CD8-positive, alpha-beta memory T cell (primary cell): ENCODE data around the gene CTNNA2. TPM values are rescaled to one million over a fixed set of nuclear protein-coding genes. Genes with fewer than 3 reads are reported as not detected.

Experiments
- CTCF ChIA-PET: fragments of 350-600 bp; sonication (Branson Sonifier 250); formaldehyde crosslinking; loops from one replicate; lab custom pipeline; 2021; ENCODE audit warnings: antibody characterized with exemption; lab: Charles Lee
- POLR2A ChIA-PET: fragments of 350-600 bp; sonication (Branson Sonifier 250); formaldehyde crosslinking; loops from one replicate; lab custom pipeline; 2021; ENCODE audit warnings: antibody characterized with exemption; lab: Charles Lee
- DNase-seq, 5 donors: peaks; one replicate each; pipeline versions ENCODE4 v3.0.0 to v3.0.0-alpha.2; 2020 to 2022; ENCODE audit warnings: mixed read lengths in 1 of 5
- H3K27ac ChIP-seq: one replicate; pipeline ENCODE4 v1.7.0; 2013; ENCODE audit warnings: low read depth, mild to moderate bottlenecking, low read length, moderate library complexity
- H3K27me3 ChIP-seq: 2 replicates; pipeline ENCODE4 v1.7.0; 2013; ENCODE audit warnings: low read length, mild to moderate bottlenecking; ENCODE audit not compliant: insufficient read depth, poor library complexity, severe bottlenecking
- H3K36me3 ChIP-seq: 2 replicates; pipeline ENCODE4 v1.7.0; 2013; ENCODE audit warnings: mild to moderate bottlenecking, low read length, moderate library complexity; ENCODE audit not compliant: insufficient read depth
- H3K4me1 ChIP-seq: 2 replicates; pipeline ENCODE4 v1.7.0; 2013; ENCODE audit warnings: mild to moderate bottlenecking, low read length, moderate library complexity; ENCODE audit not compliant: insufficient read depth
- H3K4me3 ChIP-seq: 2 replicates; pipeline ENCODE4 v1.7.0; 2013; ENCODE audit warnings: mild to moderate bottlenecking, low read length
- H3K9me3 ChIP-seq: 2 replicates; pipeline ENCODE4 v1.7.0; 2013; ENCODE audit warnings: mild to moderate bottlenecking, low read length
- H3K27ac Mint-ChIP-seq, 8 donors: one replicate each; pipeline ENCODE4 v1.8.0; 2020 to 2021; ENCODE audit warnings: mixed read lengths in 8 of 8, mild to moderate bottlenecking in 6 of 8, inconsistent platforms in 3 of 8, moderate library complexity in 3 of 8
- H3K27me3 Mint-ChIP-seq, 2 donors: one replicate each; pipeline ENCODE4 v1.8.0; 2020 to 2021; ENCODE audit warnings: mixed read lengths in 2 of 2, mild to moderate bottlenecking in 1 of 2, moderate library complexity in 1 of 2
- H3K36me3 Mint-ChIP-seq, 3 donors: one replicate each; pipeline ENCODE4 v1.8.0; 2020 to 2021; ENCODE audit warnings: mixed read lengths in 3 of 3, inconsistent platforms in 1 of 3, mild to moderate bottlenecking in 1 of 3
- H3K4me1 Mint-ChIP-seq, 3 donors: one replicate each; pipeline ENCODE4 v1.8.0; 2020 to 2021; ENCODE audit warnings: mixed read lengths in 3 of 3, inconsistent platforms in 1 of 3, mild to moderate bottlenecking in 1 of 3
- H3K4me3 Mint-ChIP-seq, 7 donors: one replicate each; pipeline ENCODE4 v1.8.0; 2020 to 2021; ENCODE audit warnings: mixed read lengths in 7 of 7, mild to moderate bottlenecking in 6 of 7, moderate library complexity in 4 of 7, inconsistent platforms in 2 of 7
- H3K9me3 Mint-ChIP-seq, 5 donors: one replicate each; pipeline ENCODE4 v1.8.0; 2020 to 2022; ENCODE audit warnings: mixed read lengths in 5 of 5, mild to moderate bottlenecking in 3 of 5, moderate library complexity in 2 of 5, inconsistent platforms in 1 of 5
- polyA plus RNA-seq: library from polyadenylated mRNA; unstranded; fragments of 300-500 nt; fragmentation: Illumina TruSeq; gene quantifications from one replicate; pipeline ENCODE4 v1.2.3, GENCODE V29; 2021
- total RNA-seq, 2 experiments: library from RNA; stranded (reverse); gene quantifications; one replicate each; pipeline ENCODE4 v1.2.3, GENCODE V29; 2021

Gene CTNNA2
- total and polyA plus RNA-seq, 3 experiments from 2014 or later, result not detected

- no peaks in the 10 kb centered on the region for H3K27me3 ChIP-seq
- no peak overlapping the region for H3K4me3 ChIP-seq
- ChIA-PET CTCF (interaction anchor here (1.1 kb wide), 1 partner anchor 18 kb away, joined by 3 read pairs; no protein-coding TSS in a partner anchor), POLR2A (no interaction called here)
- no peaks in the 10 kb centered on the region for H3K4me1 ChIP-seq
- no peak overlapping the region for H3K27ac ChIP-seq
- no peaks in the 10 kb centered on the region for H3K36me3 Mint-ChIP-seq
- no peak overlapping the region for H3K4me3 Mint-ChIP-seq
- H3K4me1 Mint-ChIP-seq, result no peaks in the 10 kb centered on the region
- DNase-seq, result no peak
- no peak overlapping the region for H3K27ac Mint-ChIP-seq
- H3K36me3 ChIP-seq, result no peaks in the 10 kb centered on the region
- H3K9me3 ChIP-seq, result no peaks in the 10 kb centered on the region
- peaks cover 1 to 3% of the 10 kb centered on the region in 2 donors for H3K27me3 Mint-ChIP-seq
- peaks cover 0 to 12% (median 4%) of the 10 kb centered on the region in 5 donors for H3K9me3 Mint-ChIP-seq
Observed at GRCh38 chr2:80326214-80326613, 813.4 kb downstream of the CTNNA2 start.

GRCh38 chr2:80326861-80327260, 814.0 kb downstream of the CTNNA2 start:
- no peaks in the 10 kb centered on the region for H3K36me3 Mint-ChIP-seq
- Histone ChIP-seq H3K9me3 (no peaks in the 10 kb centered on the region), H3K4me1 (no peaks in the 10 kb centered on the region), H3K27me3 (no peaks in the 10 kb centered on the region), H3K27ac (no peak overlapping the region), H3K36me3 (no peaks in the 10 kb centered on the region), H3K4me3 (no peak overlapping the region)
- DNase-seq, result no peak
- no peak overlapping the region for H3K4me3 Mint-ChIP-seq
- no peaks in the 10 kb centered on the region for H3K4me1 Mint-ChIP-seq
- peaks cover 0 to 11% (median 4%) of the 10 kb centered on the region in 5 donors for H3K9me3 Mint-ChIP-seq
- peaks cover 1 to 3% of the 10 kb centered on the region in 2 donors for H3K27me3 Mint-ChIP-seq
- ChIA-PET CTCF (interaction anchor here (1.1 kb wide), 1 partner anchor 17 kb away, joined by 3 read pairs; no protein-coding TSS in a partner anchor), POLR2A (no interaction called here)
- H3K27ac Mint-ChIP-seq, result no peak overlapping the region

- no peak overlapping the region for H3K27ac ChIP-seq
- POLR2A ChIA-PET, result no interaction called here
- Mint-ChIP-seq H3K4me1 (no peaks in the 10 kb centered on the region), H3K27ac (no peak overlapping the region), H3K4me3 (no peak overlapping the region), H3K27me3 (peaks cover 0 to 1% of the 10 kb centered on the region in 2 donors), H3K36me3 (no peaks in the 10 kb centered on the region), H3K9me3 (peaks cover 0 to 11% (median 6%) of the 10 kb centered on the region in 5 donors)
- H3K4me1 ChIP-seq, result no peaks in the 10 kb centered on the region
- H3K9me3 ChIP-seq, result no peaks in the 10 kb centered on the region
- H3K27me3 ChIP-seq, result no peaks in the 10 kb centered on the region
- CTCF ChIA-PET, result no interaction called here
- DNase-seq, result no peak
- H3K4me3 ChIP-seq, result no peak overlapping the region
- no peaks in the 10 kb centered on the region for H3K36me3 ChIP-seq
Observed at GRCh38 chr2:80328159-80328571, 815.3 kb downstream of the CTNNA2 start.

- Mint-ChIP-seq H3K27me3 (peaks cover 0 to 1% of the 10 kb centered on the region in 2 donors), H3K4me3 (no peak overlapping the region), H3K9me3 (peaks cover 3 to 14% (median 6%) of the 10 kb centered on the region in 5 donors), H3K36me3 (no peaks in the 10 kb centered on the region), H3K27ac (no peak overlapping the region), H3K4me1 (no peaks in the 10 kb centered on the region)
- ChIA-PET POLR2A (no interaction called here), CTCF (no interaction called here)
- no peak for DNase-seq
- no peak overlapping the region for H3K27ac ChIP-seq
- no peak overlapping the region for H3K4me3 ChIP-seq
- H3K4me1 ChIP-seq, result no peaks in the 10 kb centered on the region
- H3K27me3 ChIP-seq, result no peaks in the 10 kb centered on the region
- H3K9me3 ChIP-seq, result no peaks in the 10 kb centered on the region
- no peaks in the 10 kb centered on the region for H3K36me3 ChIP-seq
Observed at GRCh38 chr2:80329491-80329890, 816.6 kb downstream of the CTNNA2 start.

- no peaks in the 10 kb centered on the region for H3K36me3 ChIP-seq
- Mint-ChIP-seq H3K27me3 (peaks cover 0 to 1% of the 10 kb centered on the region in 2 donors), H3K4me1 (no peaks in the 10 kb centered on the region), H3K27ac (no peak overlapping the region), H3K36me3 (no peaks in the 10 kb centered on the region), H3K4me3 (no peak overlapping the region), H3K9me3 (peaks cover 3 to 14% (median 6%) of the 10 kb centered on the region in 5 donors)
- DNase-seq, result no peak
- POLR2A ChIA-PET, result no interaction called here
- no peaks in the 10 kb centered on the region for H3K4me1 ChIP-seq
- H3K9me3 ChIP-seq, result no peaks in the 10 kb centered on the region
- no peak overlapping the region for H3K27ac ChIP-seq
- no peaks in the 10 kb centered on the region for H3K27me3 ChIP-seq
- H3K4me3 ChIP-seq, result no peak overlapping the region
- CTCF ChIA-PET, result no interaction called here
Observed at GRCh38 chr2:80330527-80331450, 817.9 kb downstream of the CTNNA2 start.

- Mint-ChIP-seq H3K36me3 (no peaks in the 10 kb centered on the region), H3K27ac (no peak overlapping the region), H3K9me3 (peaks cover 3 to 18% (median 11%) of the 10 kb centered on the region in 5 donors), H3K27me3 (no peaks in the 10 kb centered on the region), H3K4me3 (no peak overlapping the region), H3K4me1 (no peaks in the 10 kb centered on the region)
- H3K27ac ChIP-seq, result no peak overlapping the region
- no peak overlapping the region for H3K4me3 ChIP-seq
- H3K27me3 ChIP-seq, result no peaks in the 10 kb centered on the region
- DNase-seq, result no peak
- ChIA-PET CTCF (no interaction called here), POLR2A (no interaction called here)
- no peaks in the 10 kb centered on the region for H3K36me3 ChIP-seq
- no peaks in the 10 kb centered on the region for H3K9me3 ChIP-seq
- no peaks in the 10 kb centered on the region for H3K4me1 ChIP-seq
Observed at GRCh38 chr2:80333886-80334285, 821.0 kb downstream of the CTNNA2 start.

- Mint-ChIP-seq H3K4me3 (no peak overlapping the region), H3K4me1 (no peaks in the 10 kb centered on the region), H3K27ac (peak overlapping the region in 1 of 8 donors; percentile 72), H3K9me3 (peaks cover 3 to 13% (median 10%) of the 10 kb centered on the region in 5 donors), H3K27me3 (no peaks in the 10 kb centered on the region), H3K36me3 (no peaks in the 10 kb centered on the region)
- H3K36me3 ChIP-seq, result no peaks in the 10 kb centered on the region
- no peaks in the 10 kb centered on the region for H3K4me1 ChIP-seq
- H3K27ac ChIP-seq, result no peak overlapping the region
- POLR2A ChIA-PET, result no interaction called here
- DNase-seq, result no peak
- CTCF ChIA-PET, result no interaction called here
- no peaks in the 10 kb centered on the region for H3K9me3 ChIP-seq
- H3K4me3 ChIP-seq, result no peak overlapping the region
- no peaks in the 10 kb centered on the region for H3K27me3 ChIP-seq
Observed at GRCh38 chr2:80335411-80335810, 822.6 kb downstream of the CTNNA2 start.

GRCh38 chr2:80338794-80339193, 825.9 kb downstream of the CTNNA2 start:
- Histone ChIP-seq H3K27me3 (no peaks in the 10 kb centered on the region), H3K36me3 (no peaks in the 10 kb centered on the region), H3K9me3 (no peaks in the 10 kb centered on the region), H3K27ac (no peak overlapping the region), H3K4me1 (no peaks in the 10 kb centered on the region), H3K4me3 (no peak overlapping the region)
- POLR2A ChIA-PET, result no interaction called here
- Mint-ChIP-seq H3K4me1 (no peaks in the 10 kb centered on the region), H3K27me3 (no peaks in the 10 kb centered on the region), H3K27ac (no peak overlapping the region), H3K36me3 (no peaks in the 10 kb centered on the region), H3K9me3 (peaks cover 6 to 13% (median 9%) of the 10 kb centered on the region in 5 donors), H3K4me3 (no peak overlapping the region)
- CTCF ChIA-PET, result no interaction called here
- no peak for DNase-seq
